PC-9 (cell line): Measurements from ENCODE around the gene NDUFAF4. TPM values are rescaled to one million over a fixed set of nuclear protein-coding genes. Genes with fewer than 3 reads are reported as not detected.

Experiments used
- BruUV-seq: library from RNA; stranded (reverse); fragments of 400-500 nt; replicated peaks from 2 replicates; lab custom pipeline; 2021; lab: Mats Ljungman, UMichigan
- CTCF ChIA-PET: fragments of 300-600 bp; sonication (Branson Sonifier 250); formaldehyde crosslinking; loops from one replicate; lab custom pipeline; 2022; ENCODE audit warnings: antibody characterized with exemption; lab: Charles Lee
- POLR2A ChIA-PET: fragments of 300-600 bp; sonication (Branson Sonifier 250); formaldehyde crosslinking; loops from one replicate; lab custom pipeline; 2022; ENCODE audit warnings: antibody characterized with exemption; ENCODE audit not compliant: unreplicated experiment; lab: Charles Lee
- DNase-seq, 2 experiments: peaks; one replicate each; pipeline versions ENCODE4 v3.0.0 to v3.0.0-alpha.2; 2015 to 2022; ENCODE audit warnings: mixed read lengths in 1 of 2
- H2AFZ ChIP-seq: fragments of 200-600 bp; sonication (generic); 2 replicates; pipeline ENCODE4 v1.8.1; 2017; ENCODE audit warnings: antibody characterized with exemption
- H3F3A ChIP-seq: fragments of 200-600 bp; sonication (generic); 2 replicates; pipeline ENCODE4 v1.8.1; 2017; ENCODE audit warnings: antibody characterized with exemption, mild to moderate bottlenecking, low read depth; ENCODE audit not compliant: insufficient read depth
- H3K27ac ChIP-seq: fragments of 200-600 bp; sonication (generic); 2 replicates; pipeline ENCODE4 v1.6.1; 2016; ENCODE audit warnings: mixed run types
- H3K27me3 ChIP-seq: fragments of 200-600 bp; sonication (generic); 2 replicates; pipeline ENCODE4 v1.6.1; 2016; ENCODE audit warnings: low read depth, mixed run types; ENCODE audit not compliant: insufficient read depth
- H3K36me3 ChIP-seq: fragments of 200-600 bp; sonication (generic); 2 replicates; pipeline ENCODE4 v1.6.1; 2016; ENCODE audit warnings: low read depth, mixed run types
- H3K4me1 ChIP-seq: fragments of 200-600 bp; sonication (generic); replicated peaks from 2 replicates; pipeline ENCODE4 v1.6.1; 2016; ENCODE audit warnings: mixed run types; ENCODE audit not compliant: insufficient read depth
- H3K4me2 ChIP-seq: fragments of 200-600 bp; sonication (generic); 2 replicates; pipeline ENCODE4 v1.6.1; 2017; ENCODE audit warnings: mixed run types
- H3K4me3 ChIP-seq: fragments of 200-600 bp; sonication (generic); 2 replicates; pipeline ENCODE4 v1.6.1; 2016; ENCODE audit warnings: mixed run types
- H3K79me2 ChIP-seq: fragments of 200-600 bp; sonication (generic); 2 replicates; pipeline ENCODE4 v1.6.1; 2017; ENCODE audit warnings: low read depth, mixed run types
- H3K9me2 ChIP-seq: fragments of 200-600 bp; sonication (generic); 2 replicates; pipeline ENCODE4 v1.8.1; 2017; ENCODE audit warnings: mild to moderate bottlenecking; ENCODE audit not compliant: insufficient read depth
- H3K9me3 ChIP-seq: fragments of 200-600 bp; sonication (generic); 2 replicates; pipeline ENCODE4 v1.8.1; 2016; ENCODE audit warnings: low read depth; ENCODE audit not compliant: insufficient read depth
- H4K20me1 ChIP-seq: fragments of 200-600 bp; sonication (generic); 2 replicates; pipeline ENCODE4 v1.8.1; 2017; ENCODE audit not compliant: insufficient read depth
- EZH2 ChIP-seq: fragments of 200-600 bp; sonication (generic); IDR thresholded peaks from 2 replicates; pipeline ENCODE4 v1.8.0; 2017; ENCODE audit warnings: antibody characterized with exemption, low read depth
- intact Hi-C: fragments of 100-400 bp; cut with micrococcal nuclease; formaldehyde crosslinking; loops from one replicate; pipeline ENCODE4 v1.10.0; 2022; ENCODE audit not compliant: unreplicated experiment
- total RNA-seq: library from RNA; stranded (reverse); gene quantifications from 2 replicates; pipeline ENCODE4 v1.2.3, GENCODE V29; 2021
- TF ChIP-seq, protein P1 (sequence below): fragments of 200-600 bp; sonication (generic); conservative IDR thresholded peaks from 2 replicates; pipeline ENCODE4 v1.6.1; 2017; ENCODE audit warnings: mixed run types, antibody characterized with exemption, mild to moderate bottlenecking, moderate library complexity

Gene NDUFAF4
- total RNA-seq, 1 experiment from 2014 or later, result 35.7 TPM

DNA sequence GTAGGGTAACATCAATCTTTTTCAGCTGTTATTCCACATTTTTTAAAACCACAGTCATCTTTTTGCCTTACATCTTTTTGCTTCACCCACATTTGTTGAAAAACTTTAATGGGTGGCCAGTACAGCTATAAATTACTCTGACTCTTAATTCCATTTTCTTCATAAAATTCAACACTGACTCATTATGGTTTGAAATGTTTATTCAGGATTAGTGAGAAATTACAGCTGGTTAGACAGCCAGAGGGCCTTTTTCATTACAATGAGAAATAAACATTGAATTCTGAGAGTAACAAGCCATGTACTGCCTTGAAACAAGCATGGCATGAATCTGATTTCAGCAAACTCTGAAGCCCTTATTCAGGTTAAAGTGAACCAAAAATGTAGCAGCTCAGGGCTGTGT lies 19.5 kb downstream of the NDUFAF4 start:
- Histone ChIP-seq H3K79me2 (no peaks in the 10 kb centered on the region), H2AFZ (no peak overlapping the region), H3K4me1 (no peaks in the 10 kb centered on the region), H3F3A (no peaks in the 10 kb centered on the region), H3K9me3 (no peaks in the 10 kb centered on the region), H3K27ac (no peak overlapping the region), H4K20me1 (no peaks in the 10 kb centered on the region), H3K27me3 (no peaks in the 10 kb centered on the region), H3K9me2 (no peaks in the 10 kb centered on the region), H3K36me3 (no peaks in the 10 kb centered on the region), H3K4me2 (no peak overlapping the region), H3K4me3 (no peak overlapping the region)
- no peak for DNase-seq
- BruUV-seq, result no TSS peak
- CTCF ChIA-PET, result no interaction called here
- POLR2A ChIA-PET, result interaction anchor here (0.7 kb wide), 1 partner anchor 777 kb away, joined by 5 read pairs; no protein-coding TSS in a partner anchor
- TF ChIP-seq, protein P1, sequence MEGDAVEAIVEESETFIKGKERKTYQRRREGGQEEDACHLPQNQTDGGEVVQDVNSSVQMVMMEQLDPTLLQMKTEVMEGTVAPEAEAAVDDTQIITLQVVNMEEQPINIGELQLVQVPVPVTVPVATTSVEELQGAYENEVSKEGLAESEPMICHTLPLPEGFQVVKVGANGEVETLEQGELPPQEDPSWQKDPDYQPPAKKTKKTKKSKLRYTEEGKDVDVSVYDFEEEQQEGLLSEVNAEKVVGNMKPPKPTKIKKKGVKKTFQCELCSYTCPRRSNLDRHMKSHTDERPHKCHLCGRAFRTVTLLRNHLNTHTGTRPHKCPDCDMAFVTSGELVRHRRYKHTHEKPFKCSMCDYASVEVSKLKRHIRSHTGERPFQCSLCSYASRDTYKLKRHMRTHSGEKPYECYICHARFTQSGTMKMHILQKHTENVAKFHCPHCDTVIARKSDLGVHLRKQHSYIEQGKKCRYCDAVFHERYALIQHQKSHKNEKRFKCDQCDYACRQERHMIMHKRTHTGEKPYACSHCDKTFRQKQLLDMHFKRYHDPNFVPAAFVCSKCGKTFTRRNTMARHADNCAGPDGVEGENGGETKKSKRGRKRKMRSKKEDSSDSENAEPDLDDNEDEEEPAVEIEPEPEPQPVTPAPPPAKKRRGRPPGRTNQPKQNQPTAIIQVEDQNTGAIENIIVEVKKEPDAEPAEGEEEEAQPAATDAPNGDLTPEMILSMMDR, result no peak
- TF ChIP-seq EZH2, result no peak
- intact Hi-C loops, result no loop called here

DNA sequence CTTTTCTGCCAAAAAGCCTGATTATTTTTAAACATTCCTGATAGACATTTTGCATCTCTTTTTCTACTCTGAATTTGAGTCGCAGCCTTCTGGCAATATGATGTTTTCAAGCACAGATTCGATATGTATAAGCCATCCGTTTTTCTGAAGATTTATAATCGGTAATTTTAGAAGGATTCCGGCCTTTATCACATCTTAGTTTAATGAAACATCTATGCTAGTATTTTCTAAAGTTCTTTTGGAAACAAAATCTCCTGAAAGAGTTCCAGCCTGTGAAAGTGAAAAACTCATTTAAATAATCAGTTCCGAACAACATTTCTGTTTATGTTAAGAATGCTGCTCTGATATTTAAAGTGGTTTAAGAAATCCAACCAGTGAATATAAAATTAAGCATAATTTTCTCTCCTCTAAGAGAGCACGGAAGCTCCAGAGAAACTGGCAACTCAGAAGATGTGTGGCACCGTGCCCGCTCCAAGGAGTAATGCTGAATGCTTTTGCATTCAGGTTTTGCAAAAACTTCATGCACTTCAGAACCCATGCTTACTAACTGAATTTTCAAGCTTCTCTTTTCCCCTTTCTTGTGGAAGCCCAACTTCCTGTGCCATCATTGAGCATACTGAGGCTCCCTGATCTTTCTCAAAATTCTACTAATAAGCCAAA lies 20.7 kb downstream of the NDUFAF4 start:
- POLR2A ChIA-PET, result no interaction called here
- BruUV-seq, result no TSS peak
- H3K27ac ChIP-seq, result no peak overlapping the region
- no peaks in the 10 kb centered on the region for H3K79me2 ChIP-seq
- no peaks in the 10 kb centered on the region for H3F3A ChIP-seq
- no peaks in the 10 kb centered on the region for H4K20me1 ChIP-seq
- H3K9me3 ChIP-seq, result no peaks in the 10 kb centered on the region
- no peak for DNase-seq
- CTCF ChIA-PET, result no interaction called here
- no peak overlapping the region for H3K4me3 ChIP-seq
- no peaks in the 10 kb centered on the region for H3K4me1 ChIP-seq
- H3K9me2 ChIP-seq, result no peaks in the 10 kb centered on the region
- H3K4me2 ChIP-seq, result no peak overlapping the region
- no peaks in the 10 kb centered on the region for H3K36me3 ChIP-seq
- H2AFZ ChIP-seq, result no peak overlapping the region
- H3K27me3 ChIP-seq, result no peaks in the 10 kb centered on the region
- intact Hi-C loops, result no loop called here
- TF ChIP-seq EZH2, result no peak
- TF ChIP-seq, protein P1, result no peak

DNA sequence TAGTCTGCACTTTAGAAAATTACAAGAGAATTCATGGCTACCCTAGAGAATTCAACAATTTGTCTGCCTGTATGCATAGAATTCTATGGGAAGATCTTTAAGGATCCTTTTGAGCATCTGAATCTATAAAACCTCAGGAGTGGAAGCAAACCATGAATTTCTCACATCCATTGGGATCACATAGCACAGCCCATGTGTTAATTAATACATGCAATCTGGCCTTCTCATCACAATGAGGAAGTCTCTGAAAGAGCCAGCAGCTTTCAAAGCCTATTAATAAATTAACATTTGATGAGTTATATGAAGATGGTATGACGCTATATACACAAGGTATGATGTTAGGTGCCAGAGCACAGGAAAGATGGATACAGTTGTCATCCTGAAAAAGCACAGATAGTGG lies 24.7 kb downstream of the NDUFAF4 start:
- TF ChIP-seq EZH2, result no peak
- TF ChIP-seq, protein P1, result no peak
- intact Hi-C loops, result no loop called here
- Histone ChIP-seq H3F3A (no peaks in the 10 kb centered on the region), H3K4me3 (no peak overlapping the region), H3K9me3 (no peaks in the 10 kb centered on the region), H3K4me1 (no peaks in the 10 kb centered on the region), H4K20me1 (no peaks in the 10 kb centered on the region), H3K79me2 (no peaks in the 10 kb centered on the region), H3K9me2 (no peaks in the 10 kb centered on the region), H3K27ac (no peak overlapping the region), H3K27me3 (no peaks in the 10 kb centered on the region), H3K4me2 (no peak overlapping the region), H3K36me3 (no peaks in the 10 kb centered on the region), H2AFZ (no peak overlapping the region)
- POLR2A ChIA-PET, result no interaction called here
- no peak for DNase-seq
- BruUV-seq, result no TSS peak
- CTCF ChIA-PET, result no interaction called here
